K562 (cell line): Measurements from ENCODE around the gene AP1M1. TPM values are rescaled to one million over a fixed set of nuclear protein-coding genes. Genes with fewer than 3 reads are reported as not detected.

Source experiments
- ATAC-seq: fragments of 200-7000 bp; cut with Tn5 transposase; 3 replicates; pipeline ENCODE4 v1.9.1; 2020; ENCODE audit warnings: moderate library complexity
- BruUV-seq: library from RNA; stranded (reverse); fragments of 400-500 nt; replicated peaks from 2 replicates; lab custom pipeline; 2021; lab: Mats Ljungman, UMichigan
- CTCF ChIA-PET: fragments of 300-600 bp; formaldehyde crosslinking; extraction: SDS; loops from one replicate; lab custom pipeline; 2021; ENCODE audit warnings: low intra/inter-chr PET ratio; lab: Yijun Ruan, JAX
- POLR2A ChIA-PET: fragments of 300-600, 350-650 bp; sonication (Branson Sonifier 250); formaldehyde crosslinking; extraction: SDS; loops from one replicate; lab custom pipeline; 2021; ENCODE audit warnings: antibody characterized with exemption, inconsistent platforms; lab: Yijun Ruan, JAX
- DNase-seq, 4 experiments: peaks; one replicate each; pipeline versions ENCODE4 v3.0.0 to v3.0.0-alpha.2; 2011 to 2018; ENCODE audit warnings: low spot score in 3 of 4, mixed read lengths in 3 of 4; ENCODE audit errors: extremely low read depth in 1 of 4
- FAIRE-seq: peaks from 2 replicates; lab custom pipeline; 2011; peaks lifted over from hg19 to GRCh38; lab: Jason Lieb, UNC
- H2AFZ ChIP-seq: 2 replicates; pipeline ENCODE4 v1.6.0; 2011; ENCODE audit warnings: low read depth, low read length, control low read depth, inconsistent platforms
- H3K27ac ChIP-seq: fragments of 200-600 bp; 3 replicates; pipeline ENCODE4 v1.8.0; 2011; ENCODE audit warnings: low read depth, mild to moderate bottlenecking, control low read depth, inconsistent platforms, low read length, moderate library complexity, mixed read lengths; ENCODE audit errors: extremely low read depth
- H3K27me3 ChIP-seq, 2 experiments: fragments of 300-600 bp in 1 of 2; 2 replicates in 1 of 2; 3 replicates in 1 of 2; pipeline versions ENCODE4 v1.6.0 to v1.8.0; 2011; ENCODE audit warnings: inconsistent platforms in 2 of 2, low read length in 2 of 2, mild to moderate bottlenecking in 1 of 2, mixed read lengths in 1 of 2, moderate library complexity in 1 of 2; ENCODE audit not compliant: control insufficient read depth in 2 of 2, insufficient read depth in 2 of 2
- H3K36me3 ChIP-seq: fragments of 300-600 bp; 3 replicates; pipeline ENCODE4 v1.8.0; 2011; ENCODE audit warnings: mild to moderate bottlenecking, low read length, inconsistent platforms; ENCODE audit not compliant: control insufficient read depth, insufficient read depth
- H3K4me1 ChIP-seq, 2 experiments: fragments of 200-600 bp in 1 of 2; replicated peaks in 1 of 2; 2 replicates in 1 of 2; 3 replicates in 1 of 2; pipeline versions ENCODE4 v1.5.1 to v1.8.0; 2011; ENCODE audit warnings: inconsistent platforms in 2 of 2, low read length in 2 of 2, mild to moderate bottlenecking in 1 of 2, mixed read lengths in 1 of 2, moderate library complexity in 1 of 2; ENCODE audit not compliant: control insufficient read depth in 2 of 2, insufficient read depth in 2 of 2
- H3K4me2 ChIP-seq: 2 replicates; pipeline ENCODE4 v1.6.1; 2011; ENCODE audit warnings: low read length, control low read depth, inconsistent platforms, mixed read lengths; ENCODE audit not compliant: insufficient read depth
- H3K4me3 ChIP-seq: fragments of 200-600 bp; sonication (generic), shearing (Covaris generic); 2 replicates; pipeline ENCODE4 v1.5.1; 2016; ENCODE audit warnings: control low read depth, inconsistent platforms
- H3K79me2 ChIP-seq: fragments of 200-600 bp; 3 replicates; pipeline ENCODE4 v1.8.0; 2011; ENCODE audit warnings: low read length, inconsistent platforms; ENCODE audit not compliant: control insufficient read depth, insufficient read depth
- H3K9ac ChIP-seq, 2 experiments: 2 replicates each; pipeline versions ENCODE4 v1.6.0 to v1.6.1; 2011; ENCODE audit warnings: low read depth in 2 of 2, low read length in 2 of 2, control low read depth in 1 of 2, inconsistent platforms in 1 of 2, mild to moderate bottlenecking in 1 of 2, mixed read lengths in 1 of 2; ENCODE audit not compliant: insufficient read depth in 1 of 2
- H3K9me1 ChIP-seq: one replicate; pipeline ENCODE4 v1.6.0; 2011; ENCODE audit warnings: inconsistent platforms, mild to moderate bottlenecking, low read length, moderate library complexity; ENCODE audit not compliant: control insufficient read depth, insufficient read depth
- H3K9me3 ChIP-seq: replicated peaks from 2 replicates; pipeline ENCODE4 v1.5.1; 2011; ENCODE audit warnings: low read depth, low read length, inconsistent platforms; ENCODE audit not compliant: control insufficient read depth, insufficient read depth
- H4K20me1 ChIP-seq: replicated peaks from 2 replicates; pipeline ENCODE4 v1.6.1; 2011; ENCODE audit warnings: low read length, inconsistent platforms, mixed read lengths; ENCODE audit not compliant: control insufficient read depth, insufficient read depth
- BRD4 ChIP-seq: fragments of 200-600 bp; sonication (generic); IDR thresholded peaks from 2 replicates; pipeline ENCODE4 v1.6.1; 2017; ENCODE audit warnings: inconsistent platforms
- CEBPG ChIP-seq, 3 experiments: fragments of 200-800 bp in 1 of 3; sonication (Bioruptor generic) in 1 of 3; sonication (generic) in 1 of 3; formaldehyde crosslinking in 1 of 3; IDR thresholded peaks in 2 of 3; conservative IDR thresholded peaks in 1 of 3; 2 replicates each; pipeline versions ENCODE4 v1.6.1 to v1.8.0; 2016 to 2022; ENCODE audit warnings: missing compliant biosample characterization in 2 of 3, missing genetic modification characterization in 2 of 3, mild to moderate bottlenecking in 1 of 3, missing genetic modification reagents in 1 of 3
- CHD2 ChIP-seq: IDR thresholded peaks from 2 replicates; pipeline ENCODE4 v1.6.1; 2011; ENCODE audit warnings: low read depth, low read length
- KDM1A ChIP-seq, 2 experiments: fragments of 450-650 bp; IDR thresholded peaks; 2 replicates each; pipeline ENCODE4 v1.6.1; 2016; ENCODE audit warnings: mild to moderate bottlenecking in 2 of 2
- KLF10 ChIP-seq: fragments of 250-450 bp; sonication (Bioruptor Pico); IDR thresholded peaks from 2 replicates; pipeline ENCODE4 v1.6.1; 2021; ENCODE audit warnings: matching md5 sums
- RBM25 ChIP-seq: fragments of 200-400 bp; formaldehyde crosslinking; IDR thresholded peaks from 2 replicates; pipeline ENCODE4 v1.6.1; 2018; ENCODE audit warnings: low read length, low read depth, moderate library complexity; ENCODE audit not compliant: severe bottlenecking
- ZFP36 ChIP-seq: fragments of 150-350 bp; IDR thresholded peaks from 2 replicates; pipeline ENCODE4 v1.6.1; 2018; ENCODE audit warnings: low read length, low read depth; ENCODE audit not compliant: partially characterized antibody
- WGBS: fragments of 100-300 bp; shearing (Covaris generic); methylation state at CpG from one replicate; pipeline ENCODE4 v1.1.6; 2016; ENCODE audit warnings: low coverage, mixed read lengths; ENCODE audit not compliant: insufficient coverage; ENCODE audit errors: missing lambda C conversion rate; 5-methylcytosine and 5-hydroxymethylcytosine counted together
- in situ Hi-C: fragments of 300-500 bp; cut with MboI; formaldehyde crosslinking; loops from 4 replicates; pipeline ENCODE4 v1.15.0; 2018; ENCODE audit warnings: inconsistent platforms, mixed read lengths
- intact Hi-C: fragments of 100-400 bp; cut with micrococcal nuclease; formaldehyde crosslinking; loops from 2 replicates; pipeline ENCODE4 v1.14.2; 2022
- polyA plus RNA-seq, 8 experiments: library from polyadenylated mRNA; depleted of rRNA in 4 of 8; stranded (reverse) in 5 of 8; unstranded in 3 of 8; fragments of >200 nt; fragmentation: Nextera tagmentation in 2 of 8; fragmentation: Illumina TruSeq in 1 of 8; extraction: Ambion mirVana in 2 of 8; extraction: Trizol in 1 of 8; gene quantifications; 2 replicates each; pipeline versions ENCODE4 v1.2.1 to v1.2.3, GENCODE V29; 2011 to 2014; ENCODE audit warnings: inconsistent platforms in 1 of 8, missing spikeins in 1 of 8
- total RNA-seq, 7 experiments: library from RNA; depleted of rRNA in 6 of 7; stranded (reverse); fragments of >200 nt in 6 of 7; fragmentation: Illumina TruSeq in 2 of 7; extraction: Trizol in 2 of 7; gene quantifications; 2 replicates each; pipeline versions ENCODE4 v1.2.1 to v1.2.3, GENCODE V29; 2011 to 2021; ENCODE audit warnings: low replicate concordance in 1 of 7

Gene AP1M1
- total and polyA plus RNA-seq, 9 of the 15 experiments (the other 6 are each of a cell fraction or from before 2014, with no cell fraction given), result 0.87 to 56.2 (median 29.1) TPM

DNA sequence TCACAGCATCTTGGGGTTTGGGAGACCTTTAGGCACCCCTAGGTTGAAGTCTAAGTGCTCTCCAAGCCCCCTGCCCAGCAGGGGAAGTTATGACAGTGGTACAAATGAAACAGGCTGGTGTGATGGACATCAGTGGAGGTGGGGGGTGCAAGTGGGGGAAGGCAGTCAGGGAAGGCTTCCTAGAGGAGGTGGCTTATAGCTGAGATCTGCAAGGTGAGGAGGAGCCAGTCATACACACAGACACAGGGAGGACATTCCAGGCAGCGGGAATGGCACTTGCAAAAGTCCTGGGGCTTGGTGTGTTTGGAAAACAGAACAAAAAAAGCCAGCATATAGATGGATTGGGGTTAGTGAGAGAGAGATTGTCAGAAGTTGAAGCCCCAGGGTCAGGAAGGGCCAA is 42.6 kb upstream of the AP1M1 start:
- Histone ChIP-seq H3K27ac (no peak overlapping the region), H4K20me1 (peaks cover 3% of the 10 kb centered on the region; the same call in 1 of the 2 replicates), H3K27me3 (peaks cover 0 to 4% of the 10 kb centered on the region in 2 experiments; a peak in 1 of 5 replicates), H3K4me1 (peaks cover 13 to 15% of the 10 kb centered on the region in 2 experiments; a peak in 4 of 5 replicates), H3K4me2 (no peak overlapping the region), H3K9me1 (no peaks in the 10 kb centered on the region), H3K9ac (no peak overlapping the region), H2AFZ (no peak overlapping the region), H3K4me3 (no peak overlapping the region), H3K79me2 (no peaks in the 10 kb centered on the region), H3K9me3 (no peaks in the 10 kb centered on the region), H3K36me3 (no peaks in the 10 kb centered on the region)
- TF ChIP-seq BRD4 (no peak), CHD2 (no peak), ZFP36 (peak; percentile 91), CEBPG (CRISPR knock-in tag; IDR thresholded peaks at IDR 0.05) (no peak), CEBPG (tag; conservative IDR thresholded peaks at IDR 0.05 in 1 of 2, IDR thresholded peaks at IDR 0.05 in 1 of 2) (no peak), KDM1A (IDR thresholded peaks at IDR 0.05) (peak in 1 of 2 experiments; percentile 15; a peak in 1 of 4 replicates), RBM25 (peak; percentile 14), KLF10 (CRISPR knock-in tag) (no peak)
- in situ Hi-C loops, result no loop called here
- DNase-seq, result no peak
- CTCF ChIA-PET, result no interaction called here
- no peak for FAIRE-seq
- WGBS, result 15% methylated on average over 1 of the region's 1 CpG
- ATAC-seq, result no peak
- intact Hi-C loops, result no loop called here
- no TSS peak for BruUV-seq
- POLR2A ChIA-PET, result interaction anchor here (0.5 to 1.5 kb wide), 2 partner anchors 14 to 147 kb away, joined by 4 read pairs; no protein-coding TSS in a partner anchor
